K562 (cell line): Measurements from ENCODE around the gene ETV7. TPM values are rescaled to one million over a fixed set of nuclear protein-coding genes. Genes with fewer than 3 reads are reported as not detected.
A peak's percentile ranks its signal among the peaks of the same experiment; 100 is the strongest.

Source experiments
- EGR1 ChIP-seq: fragments of 450-650 bp; conservative IDR thresholded peaks from 2 replicates; pipeline ENCODE4 v1.6.1; 2017; ENCODE audit warnings: mild to moderate bottlenecking
- HLTF ChIP-seq: fragments of 450-650 bp; IDR thresholded peaks from 2 replicates; pipeline ENCODE4 v1.6.1; 2016
- MGA ChIP-seq: fragments of 450-650 bp; IDR thresholded peaks from 2 replicates; pipeline ENCODE4 v1.6.1; 2016; ENCODE audit warnings: mild to moderate bottlenecking, moderate library complexity
- RAD51 ChIP-seq: fragments of 450-650 bp; IDR thresholded peaks from 2 replicates; pipeline ENCODE4 v1.7.1; 2016; ENCODE audit warnings: low read depth, mild to moderate bottlenecking, borderline replicate concordance
- TOE1 ChIP-seq, 2 experiments: fragments of 450-650 bp in 1 of 2; sonication (generic) in 1 of 2; formaldehyde crosslinking in 1 of 2; IDR thresholded peaks; 2 replicates each; pipeline versions ENCODE4 v1.7.1 to v1.8.0; 2016 to 2022; ENCODE audit warnings: borderline replicate concordance in 2 of 2, mild to moderate bottlenecking in 2 of 2, antibody characterized with exemption in 1 of 2, inconsistent platforms in 1 of 2, low read depth in 1 of 2, missing genetic modification reagents in 1 of 2, moderate library complexity in 1 of 2
- polyA plus RNA-seq, 8 experiments: library from polyadenylated mRNA; depleted of rRNA in 4 of 8; stranded (reverse) in 5 of 8; unstranded in 3 of 8; fragments of >200 nt; fragmentation: Nextera tagmentation in 2 of 8; fragmentation: Illumina TruSeq in 1 of 8; extraction: Ambion mirVana in 2 of 8; extraction: Trizol in 1 of 8; gene quantifications; 2 replicates each; pipeline versions ENCODE4 v1.2.1 to v1.2.3, GENCODE V29; 2011 to 2014; ENCODE audit warnings: inconsistent platforms in 1 of 8, missing spikeins in 1 of 8
- total RNA-seq, 7 experiments: library from RNA; depleted of rRNA in 6 of 7; stranded (reverse); fragments of >200 nt in 6 of 7; fragmentation: Illumina TruSeq in 2 of 7; extraction: Trizol in 2 of 7; gene quantifications; 2 replicates each; pipeline versions ENCODE4 v1.2.1 to v1.2.3, GENCODE V29; 2011 to 2021; ENCODE audit warnings: low replicate concordance in 1 of 7
- TF ChIP-seq, protein P1 (sequence below): sonication (generic); formaldehyde crosslinking; IDR thresholded peaks from 2 replicates; pipeline ENCODE4 v1.8.0; 2022; ENCODE audit warnings: mild to moderate bottlenecking, missing genetic modification reagents

The ETV7 gene
- total and polyA plus RNA-seq, 9 of the 15 experiments (the other 6 are each of a cell fraction or from before 2014, with no cell fraction given): 0.07 to 0.22 (median 0.14) TPM; not detected in 3

- TF ChIP-seq TOE1 (IDR thresholded peaks at IDR 0.05; ENCODE audit: borderline replicate concordance): peak; percentile 86
- no peak for TF ChIP-seq TOE1 (CRISPR knock-in tag; IDR thresholded peaks at IDR 0.05; ENCODE audit: borderline replicate concordance, low read depth)
- TF ChIP-seq EGR1: peak; percentile 24; the same call in 1 of the 2 replicates
- TF ChIP-seq MGA: no peak
- TF ChIP-seq, protein P1, sequence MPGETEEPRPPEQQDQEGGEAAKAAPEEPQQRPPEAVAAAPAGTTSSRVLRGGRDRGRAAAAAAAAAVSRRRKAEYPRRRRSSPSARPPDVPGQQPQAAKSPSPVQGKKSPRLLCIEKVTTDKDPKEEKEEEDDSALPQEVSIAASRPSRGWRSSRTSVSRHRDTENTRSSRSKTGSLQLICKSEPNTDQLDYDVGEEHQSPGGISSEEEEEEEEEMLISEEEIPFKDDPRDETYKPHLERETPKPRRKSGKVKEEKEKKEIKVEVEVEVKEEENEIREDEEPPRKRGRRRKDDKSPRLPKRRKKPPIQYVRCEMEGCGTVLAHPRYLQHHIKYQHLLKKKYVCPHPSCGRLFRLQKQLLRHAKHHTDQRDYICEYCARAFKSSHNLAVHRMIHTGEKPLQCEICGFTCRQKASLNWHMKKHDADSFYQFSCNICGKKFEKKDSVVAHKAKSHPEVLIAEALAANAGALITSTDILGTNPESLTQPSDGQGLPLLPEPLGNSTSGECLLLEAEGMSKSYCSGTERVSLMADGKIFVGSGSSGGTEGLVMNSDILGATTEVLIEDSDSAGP: no peak
- TF ChIP-seq HLTF: no peak
- peak; percentile 80 for TF ChIP-seq RAD51
- TF ChIP-seq, all 486 proteins: peak for 17
Measured at GRCh38 chr6:36358226-36358915, 29.1 kb downstream of the ETV7 start (continued).
